Stimulated activated CD4-positive, alpha-beta T cell treated with anti-CD3 and anti-CD28 coated beads, Interleukin-1b, Interleukin-23, amount 100 ng/mL, for 4 hours (primary cell): Measurements from ENCODE around the gene CLEC16A.

Source experiments
- DNase-seq, 2 donors: peaks; one replicate each; pipeline ENCODE4 v3.0.0-alpha.2; 2020; ENCODE audit warnings: low read depth in 2 of 2

Gene CLEC16A

DNA sequence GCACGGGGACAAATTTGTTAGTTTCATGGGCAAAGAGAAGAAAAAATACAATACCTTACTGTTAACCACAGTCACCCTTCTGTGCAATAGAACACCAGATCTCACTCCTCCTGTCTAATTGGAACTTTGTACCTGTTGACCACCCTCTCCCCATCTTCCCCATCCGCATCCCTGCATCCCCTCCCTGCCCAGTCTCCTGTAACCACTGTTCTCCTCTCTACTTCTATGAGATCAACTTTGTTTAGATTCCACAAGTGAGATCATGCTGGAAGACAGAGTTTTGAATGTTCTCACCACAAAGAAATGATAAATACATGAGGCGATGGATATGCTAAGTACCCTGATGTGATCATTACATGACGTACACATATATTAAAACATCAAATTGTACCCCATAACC, 47.7 kb downstream of the CLEC16A start:
- DNase-seq, result no peak

DNA sequence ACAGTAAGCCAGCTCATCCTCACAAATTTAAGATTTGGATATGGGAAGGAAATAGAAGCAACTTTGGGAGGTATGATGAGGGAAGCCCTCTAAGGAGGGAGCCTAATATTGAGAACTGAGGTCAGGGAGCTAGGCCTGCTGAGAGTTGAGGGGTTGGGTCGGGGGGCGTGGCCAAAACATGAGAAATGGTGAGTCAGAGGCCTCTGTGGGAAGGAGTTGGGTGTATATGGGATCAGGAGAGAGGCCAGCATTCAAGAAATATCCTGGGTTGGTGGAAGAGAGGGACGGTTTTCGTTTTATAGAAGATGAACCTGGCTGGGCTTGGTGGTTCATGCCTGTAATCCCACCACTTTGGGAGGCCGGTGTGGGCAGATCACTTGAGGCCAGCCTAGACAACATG, 48.4 kb downstream of the CLEC16A start:
- DNase-seq, result no peak

DNA sequence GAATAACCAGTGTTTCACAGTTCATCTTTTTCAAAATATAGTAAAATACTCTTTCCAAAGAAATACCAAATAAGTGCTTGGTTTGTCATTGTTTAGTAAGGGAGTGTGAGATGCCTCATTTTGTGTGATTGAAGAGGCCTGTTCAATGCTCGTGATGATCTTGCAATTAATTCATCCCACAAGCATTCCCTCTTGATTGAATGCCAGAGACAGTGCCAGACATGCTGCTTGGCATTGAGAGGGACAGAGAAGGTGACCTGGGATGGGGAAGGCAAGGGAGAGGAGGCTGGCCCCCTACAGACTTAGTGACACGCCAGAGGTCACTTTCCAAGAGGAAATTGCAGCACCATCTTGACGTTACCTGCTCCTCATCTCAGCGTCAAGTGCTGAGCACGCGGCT, 49.3 kb downstream of the CLEC16A start:
- DNase-seq, result no peak

GRCh38 chr16:10994571-10994970, 50.2 kb downstream of the CLEC16A start:
- no peak for DNase-seq

- no peak for DNase-seq
These were observed 51.2 kb downstream of the CLEC16A start for GRCh38 chr16:10995565-10995964.

GRCh38 chr16:10997485-10997884, 53.1 kb downstream of the CLEC16A start:
- no peak for DNase-seq

GRCh38 chr16:10999300-10999699, 54.9 kb downstream of the CLEC16A start:
- no peak for DNase-seq

- no peak for DNase-seq
These were observed 57.2 kb downstream of the CLEC16A start for GRCh38 chr16:11001611-11002010.

DNA sequence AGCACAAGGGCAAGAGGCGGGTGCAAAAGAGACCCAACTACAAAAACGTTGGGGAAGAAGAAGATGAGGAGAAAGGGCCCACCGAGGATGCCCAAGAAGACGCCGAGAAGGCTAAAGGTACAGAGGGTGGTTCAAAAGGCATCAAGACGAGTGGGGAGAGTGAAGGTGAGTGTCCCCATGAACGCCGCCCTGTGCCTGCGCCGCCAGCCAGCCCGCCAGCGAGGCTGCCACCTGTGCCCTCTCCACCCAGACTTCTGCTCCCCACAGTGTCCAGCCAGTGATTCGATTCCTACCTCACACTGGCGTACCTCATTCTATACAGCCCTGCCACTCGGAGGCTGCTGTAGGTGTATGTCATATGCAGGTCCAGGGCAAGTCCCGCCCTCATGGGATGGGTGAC, 58.8 kb downstream of the CLEC16A start:
- no peak for DNase-seq

- no peak for DNase-seq
These were observed 60.0 kb downstream of the CLEC16A start for GRCh38 chr16:11004351-11004750.

DNA sequence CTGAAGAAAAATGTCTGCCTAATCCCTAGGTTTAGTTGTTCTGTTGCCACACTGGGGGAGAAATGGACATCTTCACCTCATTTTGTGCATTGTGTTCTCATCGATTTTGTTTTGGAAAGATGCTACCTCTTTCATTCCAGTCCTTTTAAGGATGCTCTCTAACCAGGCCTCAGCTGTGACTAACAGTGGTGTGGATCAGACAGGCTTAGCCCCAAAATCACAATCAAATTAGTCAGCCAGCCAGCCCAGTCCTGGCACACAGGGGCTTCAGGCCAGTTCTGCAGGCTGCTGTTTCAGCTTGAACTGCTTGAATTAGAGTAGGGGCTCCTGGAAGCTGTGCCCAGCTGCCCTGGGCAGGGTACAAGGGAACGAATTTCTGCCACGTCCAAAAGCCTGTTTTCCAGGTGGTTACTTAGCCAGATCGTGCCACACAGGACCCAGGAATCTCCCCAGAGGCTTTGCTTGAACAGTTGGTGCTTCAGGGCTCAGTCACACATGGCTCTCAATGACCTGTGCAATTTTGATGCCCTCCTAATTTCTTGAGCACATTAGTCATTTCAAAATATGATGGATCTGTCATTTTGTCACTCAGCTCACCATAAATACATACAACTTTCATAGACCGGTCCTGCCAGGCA, 60.7 kb downstream of the CLEC16A start:
- no peak for DNase-seq

DNA sequence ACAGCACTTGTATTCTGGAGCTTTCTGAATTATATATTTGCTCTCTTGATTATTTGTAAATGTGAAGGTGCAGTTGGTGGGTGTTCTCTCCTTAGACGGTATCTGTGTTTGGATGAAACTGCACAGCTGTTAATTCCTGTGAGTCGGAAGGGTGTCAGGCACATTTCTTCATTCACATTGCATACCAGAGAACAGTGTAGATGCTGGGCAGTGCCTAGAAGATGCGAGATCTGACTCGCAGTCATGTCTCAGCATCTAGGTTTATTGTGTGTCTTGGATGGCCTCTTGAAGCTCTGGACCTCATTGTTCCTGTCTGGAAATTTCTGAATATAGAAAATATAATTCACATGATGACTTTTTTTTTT, 61.2 kb downstream of the CLEC16A start:
- DNase-seq, result no peak

DNA sequence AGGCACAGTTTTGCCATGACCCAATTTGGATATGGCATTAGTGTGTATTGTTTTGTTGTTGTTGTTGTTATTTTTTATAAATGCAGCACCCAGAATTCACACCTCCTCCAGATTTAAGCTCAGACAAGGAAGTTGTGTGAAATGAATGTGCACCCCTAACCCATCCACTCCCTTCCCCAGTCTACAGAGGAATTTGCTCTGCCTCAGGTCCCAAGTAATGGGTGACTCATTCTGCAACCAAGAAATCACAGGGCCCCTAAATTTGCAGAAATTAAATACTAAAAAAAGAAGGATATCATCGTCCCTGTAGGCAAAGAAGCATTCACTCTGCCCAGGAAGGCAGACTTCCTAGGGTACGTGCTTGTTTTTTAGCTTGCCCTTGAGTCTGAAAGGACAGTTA, 62.3 kb downstream of the CLEC16A start:
- no peak for DNase-seq

GRCh38 chr16:11007714-11008280, 63.4 kb downstream of the CLEC16A start:
- no peak for DNase-seq

DNA sequence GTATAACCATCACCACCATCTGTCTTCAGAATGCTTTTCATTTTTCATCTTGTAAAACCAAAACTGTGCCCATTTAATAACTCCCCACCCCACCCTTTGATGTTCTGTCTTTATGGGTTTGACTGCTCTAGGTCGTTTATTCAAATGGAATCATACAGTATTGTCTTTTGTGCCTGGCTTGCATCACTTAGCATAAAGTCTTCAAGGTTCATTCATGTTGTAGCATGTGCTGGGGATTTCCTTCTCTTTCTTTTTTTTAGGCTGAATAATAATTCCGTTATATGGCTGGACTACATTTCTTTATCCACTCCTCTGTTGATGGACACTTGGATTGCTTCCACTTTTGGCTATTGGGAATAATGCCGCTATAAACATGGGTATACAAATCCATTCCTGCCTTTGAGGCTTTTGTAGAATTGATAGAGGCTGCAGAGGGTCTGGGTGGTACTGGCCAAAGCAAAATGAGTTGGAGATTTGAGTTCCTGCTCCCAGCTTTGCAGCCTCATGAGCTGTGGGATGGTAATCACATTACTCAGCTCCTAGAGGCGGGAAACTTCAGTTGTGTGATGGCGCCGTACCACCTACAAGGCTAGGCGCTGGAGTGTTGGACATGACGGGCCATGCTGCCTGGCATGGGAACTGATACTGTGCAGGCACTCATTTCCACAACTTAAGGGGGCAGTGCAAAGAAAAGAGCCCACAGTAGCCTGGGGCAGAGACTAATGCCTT, 64.8 kb downstream of the CLEC16A start:
- no peak for DNase-seq

DNA sequence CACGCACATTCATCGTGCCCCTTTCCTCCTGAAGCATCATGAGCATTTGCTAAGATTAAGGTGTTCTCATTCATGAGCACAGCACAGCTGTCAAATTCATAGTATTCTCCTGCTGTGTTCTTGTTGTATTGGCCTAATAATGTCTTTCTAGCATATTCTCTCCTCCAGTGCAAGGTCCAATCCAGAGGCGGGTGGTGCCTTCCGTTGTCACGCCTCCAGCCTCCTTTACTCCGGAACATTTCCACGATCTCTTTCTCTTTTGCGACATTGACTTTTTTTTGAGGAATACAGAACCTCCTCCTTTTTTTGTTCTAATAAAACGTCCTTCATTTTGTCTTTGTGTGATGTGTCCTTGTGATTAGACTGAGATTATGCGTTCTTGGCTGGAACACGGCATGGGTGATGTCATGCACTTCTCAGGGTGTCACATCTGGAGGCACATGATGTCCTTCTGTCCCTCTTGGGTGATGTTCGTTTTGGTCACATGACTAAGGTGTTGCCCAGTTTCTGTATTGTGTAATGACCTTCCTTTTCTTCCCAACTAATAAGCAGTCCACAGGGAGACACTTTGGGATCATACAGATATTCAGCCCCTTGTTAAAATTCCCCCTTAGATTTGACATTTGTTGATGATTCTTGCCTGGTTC, 66.3 kb downstream of the CLEC16A start:
- DNase-seq, result no peak

GRCh38 chr16:11011326-11011725, 67.0 kb downstream of the CLEC16A start:
- DNase-seq, result no peak

- no peak for DNase-seq
These were observed 68.5 kb downstream of the CLEC16A start for GRCh38 chr16:11012841-11013240.

- DNase-seq, result no peak
These were observed 69.8 kb downstream of the CLEC16A start for GRCh38 chr16:11014136-11014535.

GRCh38 chr16:11015076-11015475, 70.7 kb downstream of the CLEC16A start:
- DNase-seq, result no peak

- DNase-seq, result no peak
These were observed 71.2 kb downstream of the CLEC16A start for GRCh38 chr16:11015607-11016006.

GRCh38 chr16:11016524-11016988, 72.2 kb downstream of the CLEC16A start:
- DNase-seq, result no peak

- DNase-seq, result no peak
These were observed 72.6 kb downstream of the CLEC16A start for GRCh38 chr16:11016993-11017392.
